Esophagus squamous epithelium (tissue), 4 donors: ENCODE measurements around the gene DNAJB8.

Source experiments
- CTCF ChIP-seq, 6 experiments: fragments of 450-650 bp in 4 of 6; fragments of 200-600 bp in 2 of 6; sonication (generic) in 2 of 6; IDR thresholded peaks; one replicate each; pipeline ENCODE4 v1.5.1; 2016 to 2019; ENCODE audit warnings: antibody characterized with exemption in 6 of 6, mild to moderate bottlenecking in 4 of 6, moderate library complexity in 4 of 6
- POLR2A ChIP-seq, 4 donors: fragments of 450-650 bp; IDR thresholded peaks; one replicate each; pipeline ENCODE4 v1.6.1; 2017; ENCODE audit warnings: antibody characterized with exemption in 4 of 4, mild to moderate bottlenecking in 4 of 4, moderate library complexity in 3 of 4

GRCh38 chr3:128464702-128465101 is 2.0 kb downstream of the DNAJB8 start:
- TF ChIP-seq CTCF (IDR thresholded peaks at IDR 0.05) (no peak), POLR2A (IDR thresholded peaks at IDR 0.05) (no peak)
